ENCODE results near the gene DUSP3. TPM values are rescaled to one million over a fixed set of nuclear protein-coding genes. Genes with fewer than 3 reads are reported as not detected.

DUSP3 gene
- total RNA-seq, 1 experiment from 2014 or later, result 16.9 TPM

DNA sequence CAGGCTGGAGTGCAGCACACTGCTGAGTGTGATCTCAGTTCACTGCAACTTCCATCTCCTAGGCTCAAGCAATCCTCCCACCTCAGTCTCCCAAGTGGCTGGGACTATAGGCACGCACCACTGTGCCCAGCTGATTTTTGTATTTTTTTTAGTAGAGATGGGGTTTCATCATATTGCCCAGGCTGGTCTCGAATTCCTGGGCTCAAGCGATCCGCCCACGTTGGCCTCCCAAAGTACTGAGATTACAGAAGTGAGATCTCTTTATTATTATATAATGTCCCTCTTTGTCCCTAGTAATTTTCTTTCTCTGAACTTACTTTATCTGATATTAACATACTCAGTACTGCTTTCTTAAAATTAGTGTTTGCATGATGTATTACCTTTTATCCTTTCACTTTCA lies 9.8 kb upstream of the DUSP3 start:
- Mint-ChIP-seq H3K36me3 (ENCODE audit: insufficient read depth in 1 of 3, low read depth in 3 of 3) (no peaks in the 10 kb centered on the region; a peak in 1 of 7 replicates), H3K9me3 (peaks cover 0 to 5% of the 10 kb centered on the region in 2 experiments; a peak in 2 of 5 replicates)
- H3K79me1 ChIP-seq (ENCODE audit: insufficient read depth, low read depth, low read length, poor library complexity, severe bottlenecking), result no peaks in the 10 kb centered on the region

More for the DNA sequence above, 9.8 kb upstream of the DUSP3 start:
- TF ChIP-seq, protein P1, sequence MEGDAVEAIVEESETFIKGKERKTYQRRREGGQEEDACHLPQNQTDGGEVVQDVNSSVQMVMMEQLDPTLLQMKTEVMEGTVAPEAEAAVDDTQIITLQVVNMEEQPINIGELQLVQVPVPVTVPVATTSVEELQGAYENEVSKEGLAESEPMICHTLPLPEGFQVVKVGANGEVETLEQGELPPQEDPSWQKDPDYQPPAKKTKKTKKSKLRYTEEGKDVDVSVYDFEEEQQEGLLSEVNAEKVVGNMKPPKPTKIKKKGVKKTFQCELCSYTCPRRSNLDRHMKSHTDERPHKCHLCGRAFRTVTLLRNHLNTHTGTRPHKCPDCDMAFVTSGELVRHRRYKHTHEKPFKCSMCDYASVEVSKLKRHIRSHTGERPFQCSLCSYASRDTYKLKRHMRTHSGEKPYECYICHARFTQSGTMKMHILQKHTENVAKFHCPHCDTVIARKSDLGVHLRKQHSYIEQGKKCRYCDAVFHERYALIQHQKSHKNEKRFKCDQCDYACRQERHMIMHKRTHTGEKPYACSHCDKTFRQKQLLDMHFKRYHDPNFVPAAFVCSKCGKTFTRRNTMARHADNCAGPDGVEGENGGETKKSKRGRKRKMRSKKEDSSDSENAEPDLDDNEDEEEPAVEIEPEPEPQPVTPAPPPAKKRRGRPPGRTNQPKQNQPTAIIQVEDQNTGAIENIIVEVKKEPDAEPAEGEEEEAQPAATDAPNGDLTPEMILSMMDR (conservative IDR thresholded peaks at IDR 0.05), result no peak
- no peaks in the 10 kb centered on the region for H3K9me3 ChIP-seq (ENCODE audit: control insufficient read depth, low read depth, low read length)
- no peak overlapping the region for H3K14ac ChIP-seq (ENCODE audit: insufficient read depth, low read length)
- H2AFZ ChIP-seq (ENCODE audit: low read length), result no peak overlapping the region
- H3K4me2 ChIP-seq (ENCODE audit: insufficient read depth, insufficient read length, low read length), result no peak overlapping the region
- no peaks in the 10 kb centered on the region for H4K20me1 ChIP-seq (ENCODE audit: control insufficient read depth, insufficient read depth, insufficient read length)
- H3K27me3 Mint-ChIP-seq (ENCODE audit: low read depth), result peaks cover 15% of the 10 kb centered on the region
- no peak overlapping the region for H3K9ac ChIP-seq (ENCODE audit: extremely low read depth, insufficient read length, low read length)
- no peak overlapping the region for H4K91ac ChIP-seq (ENCODE audit: insufficient read length, low read depth, low read length)
- DNase-seq, result no peak
- H3K4me1 ChIP-seq (ENCODE audit: insufficient read depth, low read length), result peaks cover 2% of the 10 kb centered on the region; the same call in 1 of the 2 replicates
- H3T11ph ChIP-seq (ENCODE audit: low read length), result no peak overlapping the region
- no peak overlapping the region for H2AK5ac ChIP-seq (ENCODE audit: insufficient read length, low read length)
- no CpG with 5 or more reads among the region's 5 CpGs for WGBS (ENCODE audit: extremely low coverage, insufficient read length, low lambda C conversion rate)
- H3K4me1 Mint-ChIP-seq, result peaks cover 9 to 10% of the 10 kb centered on the region in 2 experiments
- H3K4me3 Mint-ChIP-seq, result no peak overlapping the region
- H2BK20ac ChIP-seq (ENCODE audit: low read depth, low read length, poor library complexity, severe bottlenecking), result no peak overlapping the region
- H3K79me2 ChIP-seq (ENCODE audit: insufficient read depth, low read length), result no peaks in the 10 kb centered on the region
- H3K23ac ChIP-seq (ENCODE audit: insufficient read length, low read depth, low read length), result no peak overlapping the region
- no peak overlapping the region for H3K56ac ChIP-seq (ENCODE audit: insufficient read length, low read depth, low read length)
- H4K5ac ChIP-seq (ENCODE audit: insufficient read length, low read depth, low read length), result no peak overlapping the region
- H2BK12ac ChIP-seq (ENCODE audit: insufficient read length, low read depth, low read length), result no peak overlapping the region
- H4K8ac ChIP-seq (replicated peaks; ENCODE audit: insufficient read length, low read depth, low read length), result no peak overlapping the region
- H3K23me2 ChIP-seq (ENCODE audit: insufficient read length, low read depth, low read length, poor library complexity, severe bottlenecking), result no peaks in the 10 kb centered on the region
- H3K27me3 ChIP-seq (ENCODE audit: insufficient read depth, low read length), result no peaks in the 10 kb centered on the region
- no peak overlapping the region for H3K18ac ChIP-seq (ENCODE audit: insufficient read length, low read depth, low read length)
- no peak overlapping the region for H3K4ac ChIP-seq (ENCODE audit: low read depth, low read length)
- no peak overlapping the region for H2BK120ac ChIP-seq (ENCODE audit: low read depth, low read length, poor library complexity, severe bottlenecking)
- H2BK15ac ChIP-seq (ENCODE audit: low read depth, low read length), result no peak overlapping the region
- H3K27ac Mint-ChIP-seq, result no peak overlapping the region
- H2BK5ac ChIP-seq (ENCODE audit: insufficient read length, low read length), result no peak overlapping the region
- no peak overlapping the region for H3K27ac ChIP-seq (ENCODE audit: insufficient read length, low read depth, low read length)
